IMR-90 (cell line): ENCODE measurements around the gene TOGARAM1. TPM values are rescaled to one million over a fixed set of nuclear protein-coding genes. Genes with fewer than 3 reads are reported as not detected.

Experiments
- ATAC-seq: fragments of 200-7000 bp; cut with Tn5 transposase; 2 replicates; pipeline ENCODE4 v1.9.1; 2020; ENCODE audit warnings: low read depth, mild to moderate bottlenecking, moderate library complexity
- BruUV-seq: library from RNA; stranded (reverse); fragments of 400-500 nt; replicated peaks from 2 replicates; lab custom pipeline; 2021; lab: Mats Ljungman, UMichigan
- CTCF ChIA-PET: fragments of 300-600 bp; formaldehyde crosslinking; extraction: SDS; loops from one replicate; lab custom pipeline; 2021; ENCODE audit warnings: antibody characterized with exemption; lab: Yijun Ruan, JAX
- POLR2A ChIA-PET: fragments of 300-600 bp; sonication (Branson Sonifier 250); formaldehyde crosslinking; loops from one replicate; lab custom pipeline; 2022; ENCODE audit warnings: antibody characterized with exemption; ENCODE audit not compliant: unreplicated experiment; lab: Charles Lee
- DNase-seq: peaks from one replicate; pipeline ENCODE4 v3.0.0; 2013
- H2AFZ ChIP-seq: replicated peaks from 2 replicates; pipeline ENCODE3; 2013; ENCODE audit warnings: low read length, mild to moderate bottlenecking; ENCODE audit not compliant: poor library complexity
- H2AK5ac ChIP-seq: 2 replicates; pipeline ENCODE4 v1.6.1; 2013; ENCODE audit warnings: low read depth, low read length, inconsistent platforms
- H2AK9ac ChIP-seq: replicated peaks from 2 replicates; pipeline ENCODE3; 2013; ENCODE audit warnings: mild to moderate bottlenecking, low read depth, low read length, moderate library complexity; ENCODE audit not compliant: poor library complexity
- H2BK120ac ChIP-seq: 2 replicates; pipeline ENCODE4 v1.6.1; 2013; ENCODE audit warnings: low read depth, low read length, inconsistent platforms
- H2BK15ac ChIP-seq: 3 replicates; pipeline ENCODE4 v1.6.1; 2013; ENCODE audit warnings: low read depth, low read length, inconsistent platforms
- H2BK20ac ChIP-seq: 2 replicates; pipeline ENCODE4 v1.6.1; 2013; ENCODE audit warnings: low read depth, mild to moderate bottlenecking, inconsistent platforms, low read length, moderate library complexity
- H2BK5ac ChIP-seq: 2 replicates; pipeline ENCODE4 v1.6.1; 2013; ENCODE audit warnings: mild to moderate bottlenecking, low read depth, low read length, inconsistent platforms; ENCODE audit not compliant: poor library complexity, severe bottlenecking
- H3K14ac ChIP-seq: replicated peaks from 2 replicates; pipeline ENCODE4 v1.6.1; 2013; ENCODE audit warnings: low read depth, low read length, inconsistent platforms
- H3K18ac ChIP-seq: 2 replicates; pipeline ENCODE4 v1.6.1; 2013; ENCODE audit warnings: low read depth, low read length, control low read depth
- H3K23ac ChIP-seq: 2 replicates; pipeline ENCODE4 v1.6.1; 2013; ENCODE audit warnings: low read depth, low read length, inconsistent platforms
- H3K27ac ChIP-seq: 2 replicates; pipeline ENCODE4 v1.5.1; 2013; ENCODE audit warnings: mild to moderate bottlenecking, control low read depth, low read length; ENCODE audit not compliant: insufficient read depth
- H3K27me3 ChIP-seq: 2 replicates; pipeline ENCODE4 v1.6.1; 2013; ENCODE audit warnings: low read length; ENCODE audit not compliant: control insufficient read depth, insufficient read depth
- H3K36me3 ChIP-seq: 2 replicates; pipeline ENCODE4 v1.6.1; 2013; ENCODE audit warnings: low read length, mixed read lengths; ENCODE audit not compliant: control insufficient read depth, insufficient read depth
- H3K4ac ChIP-seq: 2 replicates; pipeline ENCODE4 v1.6.1; 2013; ENCODE audit warnings: low read depth, low read length, inconsistent platforms
- H3K4me1 ChIP-seq: 2 replicates; pipeline ENCODE4 v1.6.1; 2013; ENCODE audit warnings: low read length, mixed read lengths; ENCODE audit not compliant: control insufficient read depth, insufficient read depth
- H3K4me2 ChIP-seq: 2 replicates; pipeline ENCODE4 v1.6.1; 2013; ENCODE audit warnings: low read depth, mild to moderate bottlenecking, control low read depth, low read length, moderate library complexity
- H3K4me3 ChIP-seq: 2 replicates; pipeline ENCODE4 v1.5.1; 2013; ENCODE audit warnings: low read depth, mild to moderate bottlenecking, control low read depth, low read length, moderate library complexity; ENCODE audit not compliant: insufficient read depth
- H3K56ac ChIP-seq: 2 replicates; pipeline ENCODE4 v1.6.1; 2013; ENCODE audit warnings: low read length, inconsistent platforms; ENCODE audit not compliant: insufficient read depth; ENCODE audit errors: extremely low read depth
- H3K79me1 ChIP-seq, 2 experiments: 2 replicates each; pipeline ENCODE4 v1.6.1; 2013; ENCODE audit warnings: low read length in 2 of 2, inconsistent platforms in 1 of 2, low read depth in 1 of 2
- H3K9ac ChIP-seq: 2 replicates; pipeline ENCODE4 v1.6.1; 2013; ENCODE audit warnings: low read depth, low read length, control low read depth
- H3K9me1 ChIP-seq: 2 replicates; pipeline ENCODE4 v1.6.1; 2013; ENCODE audit warnings: low read length, inconsistent platforms; ENCODE audit not compliant: insufficient read depth
- H3K9me3 ChIP-seq: 2 replicates; pipeline ENCODE4 v1.6.1; 2013; ENCODE audit warnings: low read length; ENCODE audit not compliant: control insufficient read depth, insufficient read depth
- H4K20me1 ChIP-seq: 2 replicates; pipeline ENCODE4 v1.6.1; 2013; ENCODE audit warnings: low read length, inconsistent platforms; ENCODE audit not compliant: insufficient read depth
- H4K5ac ChIP-seq: 2 replicates; pipeline ENCODE4 v1.6.1; 2013; ENCODE audit warnings: mild to moderate bottlenecking, low read depth, low read length, control low read depth
- H4K8ac ChIP-seq, 2 experiments: 2 replicates each; pipeline ENCODE4 v1.6.1; 2013; ENCODE audit warnings: low read depth in 2 of 2, low read length in 2 of 2, control low read depth in 1 of 2, inconsistent platforms in 1 of 2
- H4K91ac ChIP-seq: 2 replicates; pipeline ENCODE4 v1.6.1; 2013; ENCODE audit warnings: low read depth, low read length, inconsistent platforms; ENCODE audit not compliant: insufficient read depth
- BHLHE40 ChIP-seq: fragments of 150-350 bp; IDR thresholded peaks from 2 replicates; pipeline ENCODE4 v1.6.1; 2016; ENCODE audit warnings: mild to moderate bottlenecking, low read depth, low read length
- CEBPB ChIP-seq: IDR thresholded peaks from 2 replicates; pipeline ENCODE4 v1.6.1; 2012; ENCODE audit warnings: low read depth, low read length, improper control_type of control experiment
- CHD1 ChIP-seq: IDR thresholded peaks from 2 replicates; pipeline ENCODE4 v1.6.1; 2012; ENCODE audit warnings: low read depth, low read length, improper control_type of control experiment
- FOS ChIP-seq: fragments of 150-350 bp; IDR thresholded peaks from 2 replicates; pipeline ENCODE4 v1.6.1; 2016; ENCODE audit warnings: low read depth, low read length
- MAFK ChIP-seq: IDR thresholded peaks from 2 replicates; pipeline ENCODE4 v1.6.1; 2012; ENCODE audit warnings: low read depth, low read length, improper control_type of control experiment
- MAZ ChIP-seq: IDR thresholded peaks from 2 replicates; pipeline ENCODE4 v1.6.1; 2012; ENCODE audit warnings: low read depth, mild to moderate bottlenecking, low read length, improper control_type of control experiment, moderate library complexity, borderline replicate concordance
- POLR2A ChIP-seq: IDR thresholded peaks from 2 replicates; pipeline ENCODE4 v1.6.1; 2012; ENCODE audit warnings: mild to moderate bottlenecking, low read depth, low read length
- RAD21 ChIP-seq: IDR thresholded peaks from 2 replicates; pipeline ENCODE4 v1.6.1; 2012; ENCODE audit warnings: low read length, improper control_type of control experiment
- RCOR1 ChIP-seq: IDR thresholded peaks from 2 replicates; pipeline ENCODE4 v1.6.1; 2012; ENCODE audit warnings: mild to moderate bottlenecking, low read length, improper control_type of control experiment; ENCODE audit not compliant: insufficient replicate concordance
- RFX5 ChIP-seq: IDR thresholded peaks from 2 replicates; pipeline ENCODE4 v1.8.0; 2012; ENCODE audit warnings: low read depth, mild to moderate bottlenecking, low read length, moderate library complexity
- SMC3 ChIP-seq: fragments of 150-350 bp; IDR thresholded peaks from 2 replicates; pipeline ENCODE4 v1.6.1; 2016; ENCODE audit warnings: low read depth, mild to moderate bottlenecking, antibody characterized with exemption, low read length, moderate library complexity
- WGBS, 2 experiments: methylation state at CpG; one replicate each; pipeline versions ENCODE4 v1.1.5 to v1.1.7; 2013; ENCODE audit warnings: missing lambda C conversion rate in 2 of 2; ENCODE audit not compliant: insufficient read length in 1 of 2; ENCODE audit errors: extremely low coverage in 2 of 2; 5-methylcytosine and 5-hydroxymethylcytosine counted together
- dilution Hi-C: fragments of 300-500 bp; cut with HindIII; formaldehyde crosslinking; loops from one replicate; pipeline ENCODE4 v1.14.3; 2018; ENCODE audit warnings: low sequenced_read_pairs; ENCODE audit not compliant: unreplicated experiment
- in situ Hi-C: fragments of 300-500 bp; cut with MboI; formaldehyde crosslinking; loops from 3 replicates; pipeline ENCODE4 v1.14.3; 2019; ENCODE audit warnings: low sequenced_read_pairs, inconsistent platforms, mixed read lengths
- intact Hi-C: fragments of 100-400 bp; cut with micrococcal nuclease; formaldehyde crosslinking; loops from 2 replicates; pipeline ENCODE4 v1.10.0; 2022
- polyA plus RNA-seq, 3 experiments: library from polyadenylated mRNA; depleted of rRNA; stranded (reverse); fragments of >200 nt; gene quantifications; 2 replicates each; pipeline ENCODE4 v1.2.3, GENCODE V29; 2012; ENCODE audit warnings: low replicate concordance in 1 of 3
- total RNA-seq: library from RNA; depleted of rRNA; stranded (reverse); fragments of >200 nt; gene quantifications from 2 replicates; pipeline ENCODE4 v1.2.3, GENCODE V29; 2012
- TF ChIP-seq, protein P1 (sequence below): fragments of 150-350 bp; IDR thresholded peaks from 2 replicates; pipeline ENCODE4 v1.6.1; 2016; ENCODE audit warnings: low read depth, mild to moderate bottlenecking, low read length, moderate library complexity, borderline replicate concordance
- TF ChIP-seq, protein P2 (sequence below): conservative IDR thresholded peaks from 2 replicates; pipeline ENCODE4 v1.5.1; 2012; ENCODE audit warnings: mild to moderate bottlenecking, low read depth, low read length, improper control_type of control experiment
- TF ChIP-seq, protein P3 (sequence below): fragments of 150-350 bp; IDR thresholded peaks from 2 replicates; pipeline ENCODE4 v1.6.1; 2017; ENCODE audit warnings: mild to moderate bottlenecking, antibody characterized with exemption, low read length, low read depth

TOGARAM1 gene
- total and polyA plus RNA-seq, 2 of the 4 experiments (the other 2 are of a cell fraction) = 3.1 to 13.4 TPM

DNA sequence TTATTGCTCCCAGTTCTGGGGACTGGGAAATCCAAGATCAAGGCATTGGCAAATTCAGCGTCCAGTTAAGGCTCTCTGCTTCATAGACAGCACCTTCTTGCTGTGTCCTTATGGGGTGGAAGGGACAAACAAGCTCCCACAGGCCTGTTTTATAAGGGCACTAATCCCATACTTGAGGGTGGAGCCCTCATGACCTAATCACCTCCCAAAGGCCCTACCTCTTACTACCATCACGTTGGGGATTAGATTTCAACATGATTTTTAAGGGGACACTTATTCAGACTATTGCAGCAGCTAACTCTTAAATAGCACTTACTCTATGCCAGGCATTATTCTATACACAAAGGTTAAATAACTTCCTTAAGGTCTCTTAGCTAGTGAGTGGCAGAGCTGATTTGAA lies 17.3 kb downstream of the TOGARAM1 start:
- Histone ChIP-seq H2BK120ac (no peak overlapping the region), H4K5ac (no peak overlapping the region), H3K79me1 (peaks cover 12 to 20% of the 10 kb centered on the region in 2 experiments), H3K4me2 (no peak overlapping the region), H3K9me1 (no peaks in the 10 kb centered on the region; the same call in 1 of the 2 replicates), H3K23ac (no peak overlapping the region), H2BK5ac (no peak overlapping the region), H4K91ac (no peak overlapping the region), H3K14ac (no peak overlapping the region), H2AK5ac (no peak overlapping the region), H2BK15ac (no peak overlapping the region), H3K27ac (no peak overlapping the region), H2AK9ac (no peak overlapping the region), H3K4ac (no peak overlapping the region), H2AFZ (no peak overlapping the region), H3K4me3 (no peak overlapping the region), H4K20me1 (no peaks in the 10 kb centered on the region), H3K4me1 (no peaks in the 10 kb centered on the region), H3K9me3 (no peaks in the 10 kb centered on the region), H3K27me3 (no peaks in the 10 kb centered on the region), H4K8ac (no peak overlapping the region), H3K56ac (no peak overlapping the region), H3K18ac (no peak overlapping the region), H3K9ac (no peak overlapping the region), H3K36me3 (no peaks in the 10 kb centered on the region), H2BK20ac (no peak overlapping the region)
- ChIA-PET CTCF (interaction anchor here (0.6 kb wide), 1 partner anchor 9 kb away, joined by 5 read pairs; no protein-coding TSS in a partner anchor), POLR2A (no interaction called here)
- ATAC-seq (no peak), DNase-seq (no peak)
- TF ChIP-seq RCOR1 (no peak), CHD1 (no peak), MAZ (no peak), BHLHE40 (no peak), RAD21 (no peak), POLR2A (no peak), RFX5 (no peak), FOS (no peak), CEBPB (no peak), SMC3 (no peak), MAFK (no peak)
- TF ChIP-seq, protein P1, sequence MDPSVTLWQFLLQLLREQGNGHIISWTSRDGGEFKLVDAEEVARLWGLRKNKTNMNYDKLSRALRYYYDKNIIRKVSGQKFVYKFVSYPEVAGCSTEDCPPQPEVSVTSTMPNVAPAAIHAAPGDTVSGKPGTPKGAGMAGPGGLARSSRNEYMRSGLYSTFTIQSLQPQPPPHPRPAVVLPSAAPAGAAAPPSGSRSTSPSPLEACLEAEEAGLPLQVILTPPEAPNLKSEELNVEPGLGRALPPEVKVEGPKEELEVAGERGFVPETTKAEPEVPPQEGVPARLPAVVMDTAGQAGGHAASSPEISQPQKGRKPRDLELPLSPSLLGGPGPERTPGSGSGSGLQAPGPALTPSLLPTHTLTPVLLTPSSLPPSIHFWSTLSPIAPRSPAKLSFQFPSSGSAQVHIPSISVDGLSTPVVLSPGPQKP = no peak
- TF ChIP-seq, protein P2, sequence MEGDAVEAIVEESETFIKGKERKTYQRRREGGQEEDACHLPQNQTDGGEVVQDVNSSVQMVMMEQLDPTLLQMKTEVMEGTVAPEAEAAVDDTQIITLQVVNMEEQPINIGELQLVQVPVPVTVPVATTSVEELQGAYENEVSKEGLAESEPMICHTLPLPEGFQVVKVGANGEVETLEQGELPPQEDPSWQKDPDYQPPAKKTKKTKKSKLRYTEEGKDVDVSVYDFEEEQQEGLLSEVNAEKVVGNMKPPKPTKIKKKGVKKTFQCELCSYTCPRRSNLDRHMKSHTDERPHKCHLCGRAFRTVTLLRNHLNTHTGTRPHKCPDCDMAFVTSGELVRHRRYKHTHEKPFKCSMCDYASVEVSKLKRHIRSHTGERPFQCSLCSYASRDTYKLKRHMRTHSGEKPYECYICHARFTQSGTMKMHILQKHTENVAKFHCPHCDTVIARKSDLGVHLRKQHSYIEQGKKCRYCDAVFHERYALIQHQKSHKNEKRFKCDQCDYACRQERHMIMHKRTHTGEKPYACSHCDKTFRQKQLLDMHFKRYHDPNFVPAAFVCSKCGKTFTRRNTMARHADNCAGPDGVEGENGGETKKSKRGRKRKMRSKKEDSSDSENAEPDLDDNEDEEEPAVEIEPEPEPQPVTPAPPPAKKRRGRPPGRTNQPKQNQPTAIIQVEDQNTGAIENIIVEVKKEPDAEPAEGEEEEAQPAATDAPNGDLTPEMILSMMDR = no peak
- TF ChIP-seq, protein P3, sequence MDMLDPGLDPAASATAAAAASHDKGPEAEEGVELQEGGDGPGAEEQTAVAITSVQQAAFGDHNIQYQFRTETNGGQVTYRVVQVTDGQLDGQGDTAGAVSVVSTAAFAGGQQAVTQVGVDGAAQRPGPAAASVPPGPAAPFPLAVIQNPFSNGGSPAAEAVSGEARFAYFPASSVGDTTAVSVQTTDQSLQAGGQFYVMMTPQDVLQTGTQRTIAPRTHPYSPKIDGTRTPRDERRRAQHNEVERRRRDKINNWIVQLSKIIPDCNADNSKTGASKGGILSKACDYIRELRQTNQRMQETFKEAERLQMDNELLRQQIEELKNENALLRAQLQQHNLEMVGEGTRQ = no peak
- in situ Hi-C loops = no loop called here
- intact Hi-C loops = no loop called here
- dilution Hi-C loops = no loop called here
- no CpG with 5 or more reads among the region's 2 CpGs for WGBS, 2 experiments
- no TSS peak for BruUV-seq
